Bronchial epithelial cell (primary cell): ENCODE measurements around the gene TFAP2D. TPM values are rescaled to one million over a fixed set of nuclear protein-coding genes. Genes with fewer than 3 reads are reported as not detected.

Experiments used
- DNase-seq: peaks from one replicate; pipeline ENCODE4 v3.0.0-alpha.2; 2010; ENCODE audit warnings: low read depth
- FAIRE-seq: peaks from 2 replicates; lab custom pipeline; 2011; peaks lifted over from hg19 to GRCh38; lab: Jason Lieb, UNC
- H3K27me3 ChIP-seq: 2 replicates; pipeline ENCODE4 v1.5.1; 2011; ENCODE audit warnings: low read length; ENCODE audit not compliant: control insufficient read depth, insufficient read depth
- H3K36me3 ChIP-seq: 2 replicates; pipeline ENCODE4 v1.5.1; 2011; ENCODE audit warnings: low read length; ENCODE audit not compliant: control insufficient read depth, insufficient read depth
- H3K4me3 ChIP-seq: 2 replicates; pipeline ENCODE4 v1.5.1; 2011; ENCODE audit warnings: mild to moderate bottlenecking, low read depth, low read length, control low read depth
- CTCF ChIP-seq: IDR thresholded peaks from 2 replicates; pipeline ENCODE4 v1.5.1; 2011; ENCODE audit warnings: mild to moderate bottlenecking, moderate library complexity, low read length, control low read depth, inconsistent platforms; ENCODE audit not compliant: insufficient read depth, severe bottlenecking
- total RNA-seq: library from RNA; depleted of rRNA; stranded (reverse); fragments of >200 nt; gene quantifications from 2 replicates; pipeline ENCODE4 v1.2.1, GENCODE V29; 2014

Gene TFAP2D
- total RNA-seq, 1 donor from 2014 or later = not detected

DNA sequence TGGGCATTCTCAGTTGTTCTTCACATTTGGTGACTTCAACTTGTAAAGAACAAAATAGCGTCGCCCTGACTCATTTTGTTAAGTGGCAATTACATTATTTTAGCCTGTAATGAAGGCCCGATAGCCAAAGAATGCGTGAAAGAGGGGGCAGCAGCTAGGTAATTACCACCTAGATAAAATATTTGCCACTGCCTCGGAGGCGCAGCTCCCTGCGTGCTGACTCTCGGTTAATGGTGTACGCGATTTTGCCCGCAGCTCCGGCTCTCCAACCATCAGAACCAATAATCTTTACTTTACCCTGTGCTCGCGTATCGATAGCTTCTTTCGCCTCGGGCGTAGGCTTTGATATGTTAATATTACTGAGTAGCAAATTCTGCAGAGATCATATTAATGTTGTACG is 8.7 kb downstream of the TFAP2D start:
- Histone ChIP-seq H3K4me3 (no peak overlapping the region), H3K27me3 (peaks cover 25% of the 10 kb centered on the region), H3K36me3 (no peaks in the 10 kb centered on the region)
- TF ChIP-seq CTCF = no peak
- no peak for FAIRE-seq
- no peak for DNase-seq

- peaks cover 24% of the 10 kb centered on the region for H3K27me3 ChIP-seq
- FAIRE-seq = no peak
- H3K36me3 ChIP-seq = no peaks in the 10 kb centered on the region
- H3K4me3 ChIP-seq = no peak overlapping the region
- DNase-seq = no peak
- TF ChIP-seq CTCF = no peak
These were observed 9.7 kb downstream of the TFAP2D start for GRCh38 chr6:50722829-50723554.

- DNase-seq = no peak
- peaks cover 24% of the 10 kb centered on the region for H3K27me3 ChIP-seq
- no peak for FAIRE-seq
- H3K4me3 ChIP-seq = no peak overlapping the region
- TF ChIP-seq CTCF = no peak
- no peaks in the 10 kb centered on the region for H3K36me3 ChIP-seq
These were observed 11.2 kb downstream of the TFAP2D start for GRCh38 chr6:50724381-50725124.

DNA sequence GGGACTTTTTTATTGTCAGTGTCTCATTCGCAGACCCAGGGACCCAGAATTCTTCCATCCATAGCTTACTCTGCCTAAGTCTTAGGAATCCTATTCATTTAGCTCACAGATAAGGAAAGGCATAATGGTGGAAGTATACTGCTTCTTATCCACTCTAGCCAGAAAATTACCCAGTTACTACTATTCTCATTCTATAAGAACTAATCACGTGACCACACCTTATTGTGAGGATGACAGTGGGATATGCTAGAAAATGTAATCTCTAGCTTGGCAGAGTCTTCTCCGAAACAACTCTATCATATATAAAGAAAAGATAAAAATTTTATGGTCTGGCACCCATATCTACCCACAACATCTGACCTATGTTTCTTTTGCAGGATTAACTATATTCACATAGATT is 21.2 kb downstream of the TFAP2D start:
- no peak for FAIRE-seq
- no peak for TF ChIP-seq CTCF
- no peaks in the 10 kb centered on the region for H3K36me3 ChIP-seq
- DNase-seq = no peak
- H3K4me3 ChIP-seq = no peak overlapping the region
- H3K27me3 ChIP-seq = no peaks in the 10 kb centered on the region

DNA sequence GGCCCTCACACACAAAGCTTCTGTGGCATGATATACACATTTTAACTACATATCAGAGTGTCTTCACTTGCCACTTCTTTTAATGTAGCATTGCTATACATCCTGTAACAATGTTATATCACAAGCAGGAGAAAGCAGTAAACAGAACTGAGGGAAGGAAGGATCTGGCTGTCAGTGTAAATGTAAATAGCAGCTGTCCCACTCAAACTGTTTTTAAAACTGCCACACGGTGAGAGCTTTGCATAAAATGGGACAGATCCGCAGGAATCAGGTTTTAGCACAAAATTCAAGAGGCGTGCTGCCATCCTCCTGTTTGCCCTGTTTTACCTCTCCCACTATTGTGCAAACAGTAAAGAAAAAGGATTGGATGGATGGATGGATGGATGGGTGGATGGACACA is 28.8 kb downstream of the TFAP2D start:
- Histone ChIP-seq H3K27me3 (no peaks in the 10 kb centered on the region), H3K36me3 (no peaks in the 10 kb centered on the region), H3K4me3 (no peak overlapping the region)
- TF ChIP-seq CTCF = no peak
- FAIRE-seq (no peak), DNase-seq (no peak)
